Trophoblast cell (in vitro differentiated cells and primary cell): ENCODE data around the gene ZNF438.

Source experiments
- DNase-seq, 2 donors: peaks; one replicate each; pipeline ENCODE4 v3.0.0-alpha.2; 2016
- H2AFZ ChIP-seq: 2 replicates; pipeline ENCODE4 v1.6.1; 2013; ENCODE audit warnings: low read length, moderate library complexity, mild to moderate bottlenecking; ENCODE audit not compliant: insufficient read depth, poor library complexity
- H2AK5ac ChIP-seq: 2 replicates; pipeline ENCODE4 v1.6.1; 2013; ENCODE audit warnings: mild to moderate bottlenecking, low read length
- H2BK120ac ChIP-seq: 2 replicates; pipeline ENCODE4 v1.6.1; 2013; ENCODE audit warnings: low read length, mild to moderate bottlenecking, moderate library complexity; ENCODE audit not compliant: insufficient read depth, poor library complexity
- H2BK12ac ChIP-seq: 2 replicates; pipeline ENCODE4 v1.6.1; 2013; ENCODE audit warnings: mild to moderate bottlenecking, low read length, moderate library complexity
- H2BK5ac ChIP-seq: 2 replicates; pipeline ENCODE4 v1.6.1; 2013; ENCODE audit warnings: low read length, low read depth, moderate library complexity, mild to moderate bottlenecking; ENCODE audit not compliant: poor library complexity
- H3K14ac ChIP-seq: 2 replicates; pipeline ENCODE4 v1.6.1; 2013; ENCODE audit warnings: mild to moderate bottlenecking, low read length
- H3K18ac ChIP-seq: 2 replicates; pipeline ENCODE4 v1.6.1; 2013; ENCODE audit warnings: mild to moderate bottlenecking, low read length
- H3K23ac ChIP-seq: 2 replicates; pipeline ENCODE4 v1.6.1; 2013; ENCODE audit warnings: low read length
- H3K27ac ChIP-seq: 2 replicates; pipeline ENCODE4 v1.5.1; 2013; ENCODE audit warnings: low read depth, mild to moderate bottlenecking, inconsistent platforms, low read length, moderate library complexity
- H3K27me3 ChIP-seq: 2 replicates; pipeline ENCODE4 v1.6.1; 2013; ENCODE audit warnings: inconsistent platforms, mild to moderate bottlenecking, low read length, moderate library complexity; ENCODE audit not compliant: insufficient read depth
- H3K36me3 ChIP-seq, 2 experiments: 1 replicate in 1 of 2; 2 replicates in 1 of 2; pipeline ENCODE4 v1.6.1; 2013; ENCODE audit warnings: low read length in 2 of 2, mild to moderate bottlenecking in 2 of 2, moderate library complexity in 1 of 2; ENCODE audit not compliant: insufficient read depth in 2 of 2, control insufficient read depth in 1 of 2
- H3K4ac ChIP-seq: 2 replicates; pipeline ENCODE4 v1.6.1; 2013; ENCODE audit warnings: low read depth, mild to moderate bottlenecking, low read length, moderate library complexity
- H3K4me1 ChIP-seq, 2 experiments: 1 replicate in 1 of 2; 2 replicates in 1 of 2; pipeline ENCODE4 v1.6.1; 2013; ENCODE audit warnings: low read length in 2 of 2, mild to moderate bottlenecking in 2 of 2, moderate library complexity in 1 of 2; ENCODE audit not compliant: insufficient read depth in 2 of 2, control insufficient read depth in 1 of 2
- H3K4me2 ChIP-seq: 2 replicates; pipeline ENCODE4 v1.6.1; 2013; ENCODE audit warnings: inconsistent platforms, mild to moderate bottlenecking, low read length, moderate library complexity
- H3K4me3 ChIP-seq: 2 replicates; pipeline ENCODE4 v1.5.1; 2013; ENCODE audit warnings: mild to moderate bottlenecking, low read depth, low read length, inconsistent platforms
- H3K79me1 ChIP-seq: one replicate; pipeline ENCODE4 v1.6.1; 2013; ENCODE audit warnings: low read length
- H3K79me2 ChIP-seq: 2 replicates; pipeline ENCODE4 v1.6.1; 2013; ENCODE audit warnings: low read length, mild to moderate bottlenecking; ENCODE audit not compliant: control insufficient read depth, insufficient read depth, poor library complexity
- H3K9ac ChIP-seq: 2 replicates; pipeline ENCODE4 v1.6.1; 2013; ENCODE audit warnings: mild to moderate bottlenecking, low read length
- H3K9me3 ChIP-seq: 2 replicates; pipeline ENCODE4 v1.6.1; 2013; ENCODE audit warnings: low read depth, mild to moderate bottlenecking, control low read depth, inconsistent platforms, low read length; ENCODE audit not compliant: insufficient read depth
- H4K12ac ChIP-seq: 2 replicates; pipeline ENCODE4 v1.6.1; 2013; ENCODE audit warnings: low read depth, mild to moderate bottlenecking, low read length, moderate library complexity
- H4K8ac ChIP-seq: 2 replicates; pipeline ENCODE4 v1.6.1; 2013; ENCODE audit warnings: low read depth, mild to moderate bottlenecking, low read length, moderate library complexity
- H4K91ac ChIP-seq: one replicate; pipeline ENCODE4 v1.6.1; 2013; ENCODE audit warnings: low read depth, mild to moderate bottlenecking, low read length, moderate library complexity
- WGBS: extraction: QIAGEN DNeasy Blood & Tissue Kit; methylation state at CpG from one replicate; pipeline ENCODE4 v1.1.7; 2013; ENCODE audit warnings: missing lambda C conversion rate; ENCODE audit not compliant: insufficient read length, insufficient coverage; ENCODE audit errors: extremely low coverage; 5-methylcytosine and 5-hydroxymethylcytosine counted together

Gene ZNF438

GRCh38 chr10:31000071-31000782, 31.4 kb downstream of the ZNF438 start:
- Histone ChIP-seq H3K4me2 (no peak overlapping the region), H3K79me2 (no peaks in the 10 kb centered on the region), H2AK5ac (no peak overlapping the region), H3K9me3 (no peaks in the 10 kb centered on the region), H3K4me1 (no peaks in the 10 kb centered on the region), H2BK5ac (no peak overlapping the region), H3K23ac (no peak overlapping the region), H3K18ac (no peak overlapping the region), H4K91ac (no peak overlapping the region), H3K9ac (no peak overlapping the region), H3K79me1 (no peaks in the 10 kb centered on the region), H2BK12ac (no peak overlapping the region), H3K14ac (no peak overlapping the region), H3K27me3 (no peaks in the 10 kb centered on the region), H3K36me3 (no peaks in the 10 kb centered on the region), H3K4ac (no peak overlapping the region), H2AFZ (no peak overlapping the region), H4K12ac (no peak overlapping the region), H3K27ac (no peak overlapping the region), H4K8ac (no peak overlapping the region), H2BK120ac (no peak overlapping the region), H3K4me3 (no peak overlapping the region)
- WGBS, result no CpG with 5 or more reads among the region's 3 CpGs
- no peak for DNase-seq

- Histone ChIP-seq H3K4me1 (no peaks in the 10 kb centered on the region), H3K36me3 (no peaks in the 10 kb centered on the region), H3K9ac (no peak overlapping the region), H2AFZ (no peak overlapping the region), H2BK12ac (no peak overlapping the region), H4K8ac (no peak overlapping the region), H3K4ac (no peak overlapping the region), H3K18ac (no peak overlapping the region), H3K79me2 (no peaks in the 10 kb centered on the region), H3K14ac (no peak overlapping the region), H2AK5ac (no peak overlapping the region), H3K4me3 (no peak overlapping the region), H4K91ac (no peak overlapping the region), H3K23ac (no peak overlapping the region), H3K79me1 (no peaks in the 10 kb centered on the region), H3K9me3 (no peaks in the 10 kb centered on the region), H3K27ac (no peak overlapping the region), H2BK120ac (no peak overlapping the region), H2BK5ac (no peak overlapping the region), H3K4me2 (no peak overlapping the region), H4K12ac (no peak overlapping the region), H3K27me3 (no peaks in the 10 kb centered on the region)
- WGBS, result no CpG with 5 or more reads among the region's 3 CpGs
- peak in 1 of 2 donors; percentile 41 for DNase-seq
These were observed 32.5 kb downstream of the ZNF438 start for GRCh38 chr10:30999070-30999712.

DNA sequence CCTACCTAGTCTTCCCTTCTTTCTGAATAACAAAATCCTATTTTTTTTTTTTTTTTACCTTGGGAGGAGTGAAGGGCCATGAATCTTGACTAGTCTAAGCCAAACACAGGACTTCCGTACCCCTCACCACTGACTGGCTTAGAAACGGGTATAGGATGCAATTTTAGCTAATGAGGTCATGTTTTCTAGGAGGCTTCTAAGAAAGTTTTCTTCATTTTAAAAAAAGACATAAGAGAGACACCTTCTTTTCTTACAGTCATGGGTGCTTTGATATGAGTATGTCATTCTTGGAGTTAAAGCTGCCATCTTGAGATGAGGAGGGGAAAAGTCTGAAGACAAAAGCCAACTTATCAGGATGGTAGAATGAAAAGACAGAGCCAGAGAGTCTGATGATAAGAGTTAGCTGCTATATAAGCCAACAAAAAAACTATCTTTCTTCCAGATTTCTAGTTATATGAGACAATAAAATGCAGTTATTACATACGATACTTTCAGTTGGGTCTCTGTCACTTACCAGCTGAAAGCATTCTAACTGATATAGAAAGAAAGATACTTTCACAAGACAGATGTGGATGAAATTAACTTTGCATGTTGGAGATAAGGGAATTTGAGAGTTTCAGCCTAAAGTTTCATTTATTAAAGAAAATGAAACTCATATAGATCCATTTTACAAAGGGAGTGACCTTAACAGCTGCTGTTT, 34.0 kb downstream of the ZNF438 start:
- Histone ChIP-seq H3K14ac (no peak overlapping the region), H4K12ac (no peak overlapping the region), H3K9ac (no peak overlapping the region), H3K27me3 (no peaks in the 10 kb centered on the region), H2AK5ac (no peak overlapping the region), H3K4me2 (no peak overlapping the region), H2AFZ (no peak overlapping the region), H2BK120ac (no peak overlapping the region), H3K4me1 (no peaks in the 10 kb centered on the region), H2BK12ac (no peak overlapping the region), H4K8ac (no peak overlapping the region), H3K4ac (no peak overlapping the region), H3K4me3 (no peak overlapping the region), H3K79me1 (no peaks in the 10 kb centered on the region), H3K23ac (no peak overlapping the region), H2BK5ac (no peak overlapping the region), H3K36me3 (no peaks in the 10 kb centered on the region), H3K79me2 (no peaks in the 10 kb centered on the region), H3K9me3 (peaks cover 3% of the 10 kb centered on the region), H3K27ac (no peak overlapping the region), H3K18ac (no peak overlapping the region), H4K91ac (no peak overlapping the region)
- DNase-seq, result no peak
- WGBS, result no CpG with 5 or more reads among the region's 3 CpGs

DNA sequence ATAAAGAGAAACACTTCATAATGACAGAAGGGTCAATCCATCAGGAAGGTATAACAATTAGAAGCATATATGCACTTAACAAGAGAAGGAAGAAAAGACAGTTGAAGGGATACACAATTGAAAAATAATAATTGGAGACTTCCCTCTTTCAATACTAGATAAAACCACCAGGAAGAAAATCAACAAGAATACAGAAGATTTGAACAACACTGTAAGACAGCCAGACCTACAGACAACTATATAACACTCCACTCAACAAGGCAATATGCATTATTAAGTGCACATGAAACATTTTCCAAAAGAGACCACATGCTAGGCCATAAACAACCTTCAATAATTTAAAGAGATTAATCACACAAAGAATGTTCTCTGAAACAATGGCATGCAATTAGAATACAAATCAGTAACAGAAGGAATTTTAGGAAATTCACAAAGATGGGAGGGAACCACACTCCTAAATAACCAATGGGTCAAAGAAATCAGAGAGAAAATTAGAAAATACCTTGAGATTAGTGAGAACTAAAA, 35.1 kb downstream of the ZNF438 start:
- no peak overlapping the region for H3K23ac ChIP-seq
- no peak overlapping the region for H4K8ac ChIP-seq
- H2AK5ac ChIP-seq, result no peak overlapping the region
- H3K79me1 ChIP-seq, result no peaks in the 10 kb centered on the region
- H3K9me3 ChIP-seq, result peaks cover 3% of the 10 kb centered on the region
- no peak for DNase-seq
- H3K4ac ChIP-seq, result no peak overlapping the region
- no peak overlapping the region for H2AFZ ChIP-seq
- H3K18ac ChIP-seq, result no peak overlapping the region
- no peak overlapping the region for H2BK120ac ChIP-seq
- no peak overlapping the region for H4K91ac ChIP-seq
- no peak overlapping the region for H3K27ac ChIP-seq
- no peak overlapping the region for H3K4me2 ChIP-seq
- H3K79me2 ChIP-seq, result no peaks in the 10 kb centered on the region
- no peaks in the 10 kb centered on the region for H3K4me1 ChIP-seq
- H3K36me3 ChIP-seq, result no peaks in the 10 kb centered on the region
- no peak overlapping the region for H3K4me3 ChIP-seq
- no peak overlapping the region for H3K14ac ChIP-seq
- no peaks in the 10 kb centered on the region for H3K27me3 ChIP-seq
- no peak overlapping the region for H4K12ac ChIP-seq
- H3K9ac ChIP-seq, result no peak overlapping the region
- no peak overlapping the region for H2BK5ac ChIP-seq
- H2BK12ac ChIP-seq, result no peak overlapping the region
